IMR-90 (cell line): ENCODE measurements around the gene MBLAC2. TPM values are rescaled to one million over a fixed set of nuclear protein-coding genes. Genes with fewer than 3 reads are reported as not detected.

Experiments
- ATAC-seq: fragments of 200-7000 bp; cut with Tn5 transposase; 2 replicates; pipeline ENCODE4 v1.9.1; 2020; ENCODE audit warnings: low read depth, mild to moderate bottlenecking, moderate library complexity
- BruUV-seq: library from RNA; stranded (reverse); fragments of 400-500 nt; replicated peaks from 2 replicates; lab custom pipeline; 2021; lab: Mats Ljungman, UMichigan
- CTCF ChIA-PET: fragments of 300-600 bp; formaldehyde crosslinking; extraction: SDS; loops from one replicate; lab custom pipeline; 2021; ENCODE audit warnings: antibody characterized with exemption; lab: Yijun Ruan, JAX
- POLR2A ChIA-PET: fragments of 300-600 bp; sonication (Branson Sonifier 250); formaldehyde crosslinking; loops from one replicate; lab custom pipeline; 2022; ENCODE audit warnings: antibody characterized with exemption; ENCODE audit not compliant: unreplicated experiment; lab: Charles Lee
- DNase-seq: peaks from one replicate; pipeline ENCODE4 v3.0.0; 2013
- H2AFZ ChIP-seq: replicated peaks from 2 replicates; pipeline ENCODE3; 2013; ENCODE audit warnings: low read length, mild to moderate bottlenecking; ENCODE audit not compliant: poor library complexity
- H2AK5ac ChIP-seq: 2 replicates; pipeline ENCODE4 v1.6.1; 2013; ENCODE audit warnings: low read depth, low read length, inconsistent platforms
- H2AK9ac ChIP-seq: replicated peaks from 2 replicates; pipeline ENCODE3; 2013; ENCODE audit warnings: mild to moderate bottlenecking, low read depth, low read length, moderate library complexity; ENCODE audit not compliant: poor library complexity
- H2BK120ac ChIP-seq: 2 replicates; pipeline ENCODE4 v1.6.1; 2013; ENCODE audit warnings: low read depth, low read length, inconsistent platforms
- H2BK15ac ChIP-seq: 3 replicates; pipeline ENCODE4 v1.6.1; 2013; ENCODE audit warnings: low read depth, low read length, inconsistent platforms
- H2BK20ac ChIP-seq: 2 replicates; pipeline ENCODE4 v1.6.1; 2013; ENCODE audit warnings: low read depth, mild to moderate bottlenecking, inconsistent platforms, low read length, moderate library complexity
- H2BK5ac ChIP-seq: 2 replicates; pipeline ENCODE4 v1.6.1; 2013; ENCODE audit warnings: mild to moderate bottlenecking, low read depth, low read length, inconsistent platforms; ENCODE audit not compliant: poor library complexity, severe bottlenecking
- H3K14ac ChIP-seq: replicated peaks from 2 replicates; pipeline ENCODE4 v1.6.1; 2013; ENCODE audit warnings: low read depth, low read length, inconsistent platforms
- H3K18ac ChIP-seq: 2 replicates; pipeline ENCODE4 v1.6.1; 2013; ENCODE audit warnings: low read depth, low read length, control low read depth
- H3K23ac ChIP-seq: 2 replicates; pipeline ENCODE4 v1.6.1; 2013; ENCODE audit warnings: low read depth, low read length, inconsistent platforms
- H3K27ac ChIP-seq: 2 replicates; pipeline ENCODE4 v1.5.1; 2013; ENCODE audit warnings: mild to moderate bottlenecking, control low read depth, low read length; ENCODE audit not compliant: insufficient read depth
- H3K27me3 ChIP-seq: 2 replicates; pipeline ENCODE4 v1.6.1; 2013; ENCODE audit warnings: low read length; ENCODE audit not compliant: control insufficient read depth, insufficient read depth
- H3K36me3 ChIP-seq: 2 replicates; pipeline ENCODE4 v1.6.1; 2013; ENCODE audit warnings: low read length, mixed read lengths; ENCODE audit not compliant: control insufficient read depth, insufficient read depth
- H3K4ac ChIP-seq: 2 replicates; pipeline ENCODE4 v1.6.1; 2013; ENCODE audit warnings: low read depth, low read length, inconsistent platforms
- H3K4me1 ChIP-seq: 2 replicates; pipeline ENCODE4 v1.6.1; 2013; ENCODE audit warnings: low read length, mixed read lengths; ENCODE audit not compliant: control insufficient read depth, insufficient read depth
- H3K4me2 ChIP-seq: 2 replicates; pipeline ENCODE4 v1.6.1; 2013; ENCODE audit warnings: low read depth, mild to moderate bottlenecking, control low read depth, low read length, moderate library complexity
- H3K4me3 ChIP-seq: 2 replicates; pipeline ENCODE4 v1.5.1; 2013; ENCODE audit warnings: low read depth, mild to moderate bottlenecking, control low read depth, low read length, moderate library complexity; ENCODE audit not compliant: insufficient read depth
- H3K56ac ChIP-seq: 2 replicates; pipeline ENCODE4 v1.6.1; 2013; ENCODE audit warnings: low read length, inconsistent platforms; ENCODE audit not compliant: insufficient read depth; ENCODE audit errors: extremely low read depth
- H3K79me1 ChIP-seq, 2 experiments: 2 replicates each; pipeline ENCODE4 v1.6.1; 2013; ENCODE audit warnings: low read length in 2 of 2, inconsistent platforms in 1 of 2, low read depth in 1 of 2
- H3K9ac ChIP-seq: 2 replicates; pipeline ENCODE4 v1.6.1; 2013; ENCODE audit warnings: low read depth, low read length, control low read depth
- H3K9me1 ChIP-seq: 2 replicates; pipeline ENCODE4 v1.6.1; 2013; ENCODE audit warnings: low read length, inconsistent platforms; ENCODE audit not compliant: insufficient read depth
- H3K9me3 ChIP-seq: 2 replicates; pipeline ENCODE4 v1.6.1; 2013; ENCODE audit warnings: low read length; ENCODE audit not compliant: control insufficient read depth, insufficient read depth
- H4K20me1 ChIP-seq: 2 replicates; pipeline ENCODE4 v1.6.1; 2013; ENCODE audit warnings: low read length, inconsistent platforms; ENCODE audit not compliant: insufficient read depth
- H4K5ac ChIP-seq: 2 replicates; pipeline ENCODE4 v1.6.1; 2013; ENCODE audit warnings: mild to moderate bottlenecking, low read depth, low read length, control low read depth
- H4K8ac ChIP-seq, 2 experiments: 2 replicates each; pipeline ENCODE4 v1.6.1; 2013; ENCODE audit warnings: low read depth in 2 of 2, low read length in 2 of 2, control low read depth in 1 of 2, inconsistent platforms in 1 of 2
- H4K91ac ChIP-seq: 2 replicates; pipeline ENCODE4 v1.6.1; 2013; ENCODE audit warnings: low read depth, low read length, inconsistent platforms; ENCODE audit not compliant: insufficient read depth
- BHLHE40 ChIP-seq: fragments of 150-350 bp; IDR thresholded peaks from 2 replicates; pipeline ENCODE4 v1.6.1; 2016; ENCODE audit warnings: mild to moderate bottlenecking, low read depth, low read length
- CHD1 ChIP-seq: IDR thresholded peaks from 2 replicates; pipeline ENCODE4 v1.6.1; 2012; ENCODE audit warnings: low read depth, low read length, improper control_type of control experiment
- MAFK ChIP-seq: IDR thresholded peaks from 2 replicates; pipeline ENCODE4 v1.6.1; 2012; ENCODE audit warnings: low read depth, low read length, improper control_type of control experiment
- MAZ ChIP-seq: IDR thresholded peaks from 2 replicates; pipeline ENCODE4 v1.6.1; 2012; ENCODE audit warnings: low read depth, mild to moderate bottlenecking, low read length, improper control_type of control experiment, moderate library complexity, borderline replicate concordance
- NFE2L2 ChIP-seq: fragments of 150-350 bp; IDR thresholded peaks from 2 replicates; pipeline ENCODE4 v1.6.1; 2016; ENCODE audit warnings: low read depth, mild to moderate bottlenecking, low read length
- RCOR1 ChIP-seq: IDR thresholded peaks from 2 replicates; pipeline ENCODE4 v1.6.1; 2012; ENCODE audit warnings: mild to moderate bottlenecking, low read length, improper control_type of control experiment; ENCODE audit not compliant: insufficient replicate concordance
- RFX5 ChIP-seq: IDR thresholded peaks from 2 replicates; pipeline ENCODE4 v1.8.0; 2012; ENCODE audit warnings: low read depth, mild to moderate bottlenecking, low read length, moderate library complexity
- SMC3 ChIP-seq: fragments of 150-350 bp; IDR thresholded peaks from 2 replicates; pipeline ENCODE4 v1.6.1; 2016; ENCODE audit warnings: low read depth, mild to moderate bottlenecking, antibody characterized with exemption, low read length, moderate library complexity
- dilution Hi-C: fragments of 300-500 bp; cut with HindIII; formaldehyde crosslinking; loops from one replicate; pipeline ENCODE4 v1.14.3; 2018; ENCODE audit warnings: low sequenced_read_pairs; ENCODE audit not compliant: unreplicated experiment
- in situ Hi-C: fragments of 300-500 bp; cut with MboI; formaldehyde crosslinking; loops from 3 replicates; pipeline ENCODE4 v1.14.3; 2019; ENCODE audit warnings: low sequenced_read_pairs, inconsistent platforms, mixed read lengths
- intact Hi-C: fragments of 100-400 bp; cut with micrococcal nuclease; formaldehyde crosslinking; loops from 2 replicates; pipeline ENCODE4 v1.10.0; 2022
- polyA plus RNA-seq, 3 experiments: library from polyadenylated mRNA; depleted of rRNA; stranded (reverse); fragments of >200 nt; gene quantifications; 2 replicates each; pipeline ENCODE4 v1.2.3, GENCODE V29; 2012; ENCODE audit warnings: low replicate concordance in 1 of 3
- total RNA-seq: library from RNA; depleted of rRNA; stranded (reverse); fragments of >200 nt; gene quantifications from 2 replicates; pipeline ENCODE4 v1.2.3, GENCODE V29; 2012
- TF ChIP-seq, protein P1 (sequence below): fragments of 150-350 bp; IDR thresholded peaks from 2 replicates; pipeline ENCODE4 v1.6.1; 2017; ENCODE audit warnings: mild to moderate bottlenecking, antibody characterized with exemption, low read length, low read depth
- TF ChIP-seq, protein P2 (sequence below): conservative IDR thresholded peaks from 2 replicates; pipeline ENCODE4 v1.5.1; 2012; ENCODE audit warnings: mild to moderate bottlenecking, low read depth, low read length, improper control_type of control experiment
- TF ChIP-seq, protein P3 (sequence below): fragments of 150-350 bp; IDR thresholded peaks from 2 replicates; pipeline ENCODE4 v1.6.1; 2016; ENCODE audit warnings: low read depth, mild to moderate bottlenecking, low read length, moderate library complexity, borderline replicate concordance

Gene MBLAC2
- total and polyA plus RNA-seq, 2 of the 4 experiments (the other 2 are of a cell fraction), result 3.0 to 3.2 TPM

DNA sequence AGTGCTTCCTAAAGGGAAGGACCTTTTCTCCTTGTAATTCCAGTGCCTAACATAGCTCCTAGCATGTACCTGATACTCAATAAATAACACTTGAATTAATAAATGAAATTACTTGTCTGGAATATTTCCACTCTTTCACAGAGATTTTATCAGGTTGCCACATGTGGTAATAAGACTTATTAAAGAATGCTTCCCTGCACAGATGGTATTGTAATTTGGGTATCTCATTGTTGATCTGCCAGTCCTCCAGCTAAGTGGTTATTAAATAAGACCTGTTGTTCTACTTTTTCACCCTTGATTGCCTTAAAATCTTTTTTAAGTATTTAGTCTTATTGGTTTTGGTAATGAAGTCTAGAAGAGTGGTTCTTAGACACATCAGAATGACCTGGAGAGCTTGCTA lies 36.9 kb downstream of the MBLAC2 start:
- POLR2A ChIA-PET, result no interaction called here

More for the DNA sequence above, 36.9 kb downstream of the MBLAC2 start:
- H3K56ac ChIP-seq, result no peak overlapping the region
- no peak overlapping the region for H3K4me2 ChIP-seq
- no peak overlapping the region for H2BK20ac ChIP-seq
- dilution Hi-C loops, result no loop called here
- no peak overlapping the region for H2BK120ac ChIP-seq
- no peaks in the 10 kb centered on the region for H3K79me1 ChIP-seq
- BruUV-seq, result no TSS peak
- H3K4me1 ChIP-seq, result no peaks in the 10 kb centered on the region
- no peak overlapping the region for H2AK5ac ChIP-seq
- H3K18ac ChIP-seq, result no peak overlapping the region
- H2AK9ac ChIP-seq, result no peak overlapping the region
- no peak overlapping the region for H3K14ac ChIP-seq
- H2BK5ac ChIP-seq, result no peak overlapping the region
- no peak overlapping the region for H3K4me3 ChIP-seq
- H4K5ac ChIP-seq, result no peak overlapping the region
- no peaks in the 10 kb centered on the region for H3K36me3 ChIP-seq
- no peak overlapping the region for H2BK15ac ChIP-seq
- in situ Hi-C loops, result loop anchor here (10.0 kb wide), 1 partner anchor 97 kb away; no protein-coding TSS in a partner anchor
- no peak overlapping the region for H3K23ac ChIP-seq
- no peak overlapping the region for H3K9ac ChIP-seq
- no peak overlapping the region for H4K8ac ChIP-seq
- no peaks in the 10 kb centered on the region for H3K9me3 ChIP-seq
- ATAC-seq (no peak), DNase-seq (no peak)
- no peak overlapping the region for H4K91ac ChIP-seq
- TF ChIP-seq NFE2L2, result no peak
- no peak for TF ChIP-seq CHD1
- TF ChIP-seq BHLHE40, result no peak
- no peak for TF ChIP-seq MAFK
- TF ChIP-seq, protein P1, sequence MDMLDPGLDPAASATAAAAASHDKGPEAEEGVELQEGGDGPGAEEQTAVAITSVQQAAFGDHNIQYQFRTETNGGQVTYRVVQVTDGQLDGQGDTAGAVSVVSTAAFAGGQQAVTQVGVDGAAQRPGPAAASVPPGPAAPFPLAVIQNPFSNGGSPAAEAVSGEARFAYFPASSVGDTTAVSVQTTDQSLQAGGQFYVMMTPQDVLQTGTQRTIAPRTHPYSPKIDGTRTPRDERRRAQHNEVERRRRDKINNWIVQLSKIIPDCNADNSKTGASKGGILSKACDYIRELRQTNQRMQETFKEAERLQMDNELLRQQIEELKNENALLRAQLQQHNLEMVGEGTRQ, result no peak
- TF ChIP-seq, protein P2, sequence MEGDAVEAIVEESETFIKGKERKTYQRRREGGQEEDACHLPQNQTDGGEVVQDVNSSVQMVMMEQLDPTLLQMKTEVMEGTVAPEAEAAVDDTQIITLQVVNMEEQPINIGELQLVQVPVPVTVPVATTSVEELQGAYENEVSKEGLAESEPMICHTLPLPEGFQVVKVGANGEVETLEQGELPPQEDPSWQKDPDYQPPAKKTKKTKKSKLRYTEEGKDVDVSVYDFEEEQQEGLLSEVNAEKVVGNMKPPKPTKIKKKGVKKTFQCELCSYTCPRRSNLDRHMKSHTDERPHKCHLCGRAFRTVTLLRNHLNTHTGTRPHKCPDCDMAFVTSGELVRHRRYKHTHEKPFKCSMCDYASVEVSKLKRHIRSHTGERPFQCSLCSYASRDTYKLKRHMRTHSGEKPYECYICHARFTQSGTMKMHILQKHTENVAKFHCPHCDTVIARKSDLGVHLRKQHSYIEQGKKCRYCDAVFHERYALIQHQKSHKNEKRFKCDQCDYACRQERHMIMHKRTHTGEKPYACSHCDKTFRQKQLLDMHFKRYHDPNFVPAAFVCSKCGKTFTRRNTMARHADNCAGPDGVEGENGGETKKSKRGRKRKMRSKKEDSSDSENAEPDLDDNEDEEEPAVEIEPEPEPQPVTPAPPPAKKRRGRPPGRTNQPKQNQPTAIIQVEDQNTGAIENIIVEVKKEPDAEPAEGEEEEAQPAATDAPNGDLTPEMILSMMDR, result no peak
- TF ChIP-seq RCOR1, result no peak
- TF ChIP-seq, protein P3, sequence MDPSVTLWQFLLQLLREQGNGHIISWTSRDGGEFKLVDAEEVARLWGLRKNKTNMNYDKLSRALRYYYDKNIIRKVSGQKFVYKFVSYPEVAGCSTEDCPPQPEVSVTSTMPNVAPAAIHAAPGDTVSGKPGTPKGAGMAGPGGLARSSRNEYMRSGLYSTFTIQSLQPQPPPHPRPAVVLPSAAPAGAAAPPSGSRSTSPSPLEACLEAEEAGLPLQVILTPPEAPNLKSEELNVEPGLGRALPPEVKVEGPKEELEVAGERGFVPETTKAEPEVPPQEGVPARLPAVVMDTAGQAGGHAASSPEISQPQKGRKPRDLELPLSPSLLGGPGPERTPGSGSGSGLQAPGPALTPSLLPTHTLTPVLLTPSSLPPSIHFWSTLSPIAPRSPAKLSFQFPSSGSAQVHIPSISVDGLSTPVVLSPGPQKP, result no peak
- TF ChIP-seq RFX5, result no peak
- TF ChIP-seq SMC3, result no peak
- TF ChIP-seq MAZ, result no peak
- H4K20me1 ChIP-seq, result no peaks in the 10 kb centered on the region
- CTCF ChIA-PET, result no interaction called here
- H2AFZ ChIP-seq, result no peak overlapping the region
- H3K27me3 ChIP-seq, result peaks cover 1% of the 10 kb centered on the region
- intact Hi-C loops, result no loop called here
- H3K9me1 ChIP-seq, result no peaks in the 10 kb centered on the region
- no peak overlapping the region for H3K4ac ChIP-seq
- H3K27ac ChIP-seq, result no peak overlapping the region
